Measurements from ENCODE around the gene RPS6KA3. TPM values are rescaled to one million over a fixed set of nuclear protein-coding genes. Genes with fewer than 3 reads are reported as not detected.

The RPS6KA3 gene
- total RNA-seq, 4 donors from 2014 or later = 36.1 to 41.6 (median 39.0) TPM

- Histone ChIP-seq H3K9me3 (no peaks in the 10 kb centered on the region), H3K27me3 (peaks cover 0 to 22% (median 13%) of the 10 kb centered on the region in 4 donors), H3K4me1 (peaks cover 0 to 15% (median 13%) of the 10 kb centered on the region in 4 donors), H3K4me3 (no peak overlapping the region), H3K27ac (replicated peaks in 1 of 4) (no peak overlapping the region), H3K36me3 (no peaks in the 10 kb centered on the region)
- no peak for DNase-seq (ENCODE audit: extremely low spot score)
- intact Hi-C loops (cut with DNase I) = no loop called here
- TF ChIP-seq POLR2A (IDR thresholded peaks at IDR 0.05; ENCODE audit: low read depth) (no peak), POLR2AphosphoS5 (IDR thresholded peaks at IDR 0.05) (no peak), CTCF (IDR thresholded peaks at IDR 0.05) (no peak), EP300 (IDR thresholded peaks at IDR 0.05) (no peak)
- 65% methylated on average over 12 of the region's 12 CpGs for WGBS
Observed at GRCh38 chrX:20118065-20118824, 148.5 kb downstream of the RPS6KA3 start.

- intact Hi-C loops (cut with DNase I) = no loop called here
- DNase-seq (ENCODE audit: extremely low spot score) = no peak
- no peak for TF ChIP-seq EP300 (IDR thresholded peaks at IDR 0.05)
- Histone ChIP-seq H3K4me3 (peak within 1 kb of the TSS; percentile 31 to 47 (median 36)), H3K27ac (replicated peaks in 1 of 4) (no peak within 1 kb of the TSS), H3K27me3 (peaks cover 0 to 22% (median 13%) of the 10 kb centered on the region in 4 donors), H3K4me1 (peaks cover 0 to 15% (median 13%) of the 10 kb centered on the region in 4 donors), H3K9me3 (no peaks in the 10 kb centered on the region), H3K36me3 (no peaks in the 10 kb centered on the region)
- WGBS = 80% methylated on average over 11 of the region's 91 CpGs
Observed at GRCh38 chrX:20116577-20117240, 150.0 kb downstream of the RPS6KA3 start, which contains the start of gene MAP7D2. TSS of gene MAP7D2 (minus strand) at chrX:20116907. CDS start at chrX:20116879, 28 bp downstream.

- H3K4me3 ChIP-seq = peak overlapping the region; percentile 31 to 47 (median 36)
- peaks cover 0 to 22% (median 13%) of the 10 kb centered on the region in 4 donors for H3K27me3 ChIP-seq
- no peaks in the 10 kb centered on the region for H3K36me3 ChIP-seq
- no peak for TF ChIP-seq POLR2AphosphoS5 (IDR thresholded peaks at IDR 0.05)
- TF ChIP-seq POLR2A (IDR thresholded peaks at IDR 0.05; ENCODE audit: low read depth) = no peak
- no peak for TF ChIP-seq EP300 (IDR thresholded peaks at IDR 0.05)
- TF ChIP-seq CTCF (IDR thresholded peaks at IDR 0.05) = no peak
- intact Hi-C loops (cut with DNase I) = no loop called here
- peaks cover 0 to 15% (median 13%) of the 10 kb centered on the region in 4 donors for H3K4me1 ChIP-seq
- WGBS = 24% methylated on average over 5 of the region's 47 CpGs
- no peaks in the 10 kb centered on the region for H3K9me3 ChIP-seq
- DNase-seq (ENCODE audit: extremely low spot score) = no peak
- no peak overlapping the region for H3K27ac ChIP-seq (replicated peaks in 1 of 4)
Observed at GRCh38 chrX:20116087-20116576, 150.6 kb downstream of the RPS6KA3 start.

GRCh38 chrX:20112022-20112774 is 154.5 kb downstream of the RPS6KA3 start:
- no peaks in the 10 kb centered on the region for H3K9me3 ChIP-seq
- intact Hi-C loops (cut with DNase I) = no loop called here
- peaks cover 0 to 19% (median 10%) of the 10 kb centered on the region in 4 donors for H3K27me3 ChIP-seq
- no peak overlapping the region for H3K4me3 ChIP-seq
- WGBS = 91% methylated on average over 14 of the region's 14 CpGs
- no peak overlapping the region for H3K27ac ChIP-seq (replicated peaks in 1 of 4)
- H3K4me1 ChIP-seq = peaks cover 0 to 15% (median 13%) of the 10 kb centered on the region in 4 donors
- DNase-seq (ENCODE audit: extremely low spot score) = no peak
- no peaks in the 10 kb centered on the region for H3K36me3 ChIP-seq
- TF ChIP-seq CTCF (IDR thresholded peaks at IDR 0.05) (no peak), POLR2A (IDR thresholded peaks at IDR 0.05; ENCODE audit: low read depth) (no peak), EP300 (IDR thresholded peaks at IDR 0.05) (no peak), POLR2AphosphoS5 (IDR thresholded peaks at IDR 0.05) (no peak)
